Transverse colon (tissue), 4 donors: ENCODE results near the gene MYO19. TPM values are rescaled to one million over a fixed set of nuclear protein-coding genes. Genes with fewer than 3 reads are reported as not detected.

ENCODE experiments used
- DNase-seq: peaks from one replicate; pipeline ENCODE4 v3.0.0-alpha.2; 2019
- H3K27ac ChIP-seq, 4 donors: fragments of 200-600 bp; sonication (generic); 2 replicates each; pipeline ENCODE4 v1.5.1; 2016 to 2018; ENCODE audit warnings: inconsistent platforms in 4 of 4
- H3K27me3 ChIP-seq: fragments of 200-600 bp; sonication (generic); 2 replicates; pipeline ENCODE4 v1.5.1; 2017; ENCODE audit warnings: inconsistent platforms
- H3K36me3 ChIP-seq, 4 donors: fragments of 200-600 bp; sonication (generic); 2 replicates each; pipeline ENCODE4 v1.5.1; 2017 to 2019; ENCODE audit warnings: inconsistent platforms in 4 of 4
- H3K4me1 ChIP-seq, 4 donors: fragments of 200-600 bp; sonication (generic); 2 replicates each; pipeline ENCODE4 v1.5.1; 2017 to 2020; ENCODE audit warnings: inconsistent platforms in 4 of 4
- H3K4me3 ChIP-seq, 4 donors: fragments of 200-600 bp; sonication (generic); 1 replicate in 1 of 4; 2 replicates in 3 of 4; pipeline versions ENCODE4 v1.5.1 to v1.6.1; 2017 to 2019; ENCODE audit warnings: inconsistent platforms in 4 of 4
- H3K9me3 ChIP-seq, 2 donors: fragments of 200-600 bp; sonication (generic); 2 replicates each; pipeline ENCODE4 v1.5.1; 2017 to 2019; ENCODE audit warnings: inconsistent platforms in 2 of 2
- CTCF ChIP-seq, 5 experiments: fragments of 200-600 bp in 3 of 5; fragments of 450-650 bp in 2 of 5; sonication (generic) in 3 of 5; IDR thresholded peaks; 1 replicate in 2 of 5; 2 replicates in 3 of 5; pipeline ENCODE4 v1.5.1; 2016 to 2017; ENCODE audit warnings: antibody characterized with exemption in 5 of 5, inconsistent platforms in 3 of 5, mild to moderate bottlenecking in 2 of 5, moderate library complexity in 1 of 5
- EP300 ChIP-seq: sonication (generic); formaldehyde crosslinking; IDR thresholded peaks from one replicate; pipeline ENCODE4 v1.6.1; 2017; ENCODE audit warnings: antibody characterized with exemption, low read depth
- POLR2A ChIP-seq: fragments of 450-650 bp; IDR thresholded peaks from one replicate; pipeline ENCODE4 v1.6.1; 2016; ENCODE audit warnings: antibody characterized with exemption, mild to moderate bottlenecking, moderate library complexity
- POLR2AphosphoS5 ChIP-seq, 3 donors: sonication (generic); formaldehyde crosslinking; IDR thresholded peaks; one replicate each; pipeline ENCODE4 v1.6.1; 2016; ENCODE audit warnings: antibody characterized with exemption in 3 of 3
- WGBS, 2 donors: methylation state at CpG; one replicate each; pipeline ENCODE4 v1.1.5; 2018; ENCODE audit warnings: low coverage in 1 of 2; 5-methylcytosine and 5-hydroxymethylcytosine counted together
- in situ Hi-C, 4 donors: fragments of 200-750 bp; cut with MboI; loops; one replicate each; pipeline versions ENCODE4 v1.15.0 to v1.15.1; 2017; ENCODE audit warnings: low sequenced_read_pairs in 3 of 4, low pct_ligation_motif_present in 1 of 4, low pct_unique_long_range_greater_than_20kb in 1 of 4
- intact Hi-C: fragments of 100-400 bp; cut with DNase I; formaldehyde crosslinking; loops from one replicate; pipeline ENCODE4 v1.15.1; 2023; ENCODE audit warnings: low total_unique reads
- total RNA-seq, 4 donors: library from RNA; depleted of rRNA; stranded (reverse); fragments of >200 nt; gene quantifications; one replicate each; pipeline ENCODE4 v1.1.0, GENCODE V29; 2016

MYO19 gene
- total RNA-seq, 4 donors from 2014 or later = 94.2 to 230 (median 159) TPM

- DNase-seq = no peak
- Histone ChIP-seq H3K9me3 (no peaks in the 10 kb centered on the region), H3K4me1 (no peaks in the 10 kb centered on the region), H3K4me3 (no peak overlapping the region), H3K27ac (no peak overlapping the region), H3K36me3 (peaks cover 0 to 23% (median 8%) of the 10 kb centered on the region in 4 donors), H3K27me3 (no peaks in the 10 kb centered on the region)
- in situ Hi-C loops (no loop called here), intact Hi-C loops (no loop called here)
- WGBS, 2 donors = 98% methylated on average over 3 of the region's 3 CpGs; no CpG with 5 or more reads in 1 of the 2 donors
- TF ChIP-seq CTCF (IDR thresholded peaks at IDR 0.05) (no peak), POLR2AphosphoS5 (IDR thresholded peaks at IDR 0.05) (no peak), POLR2A (no peak), EP300 (no peak)
Observed at GRCh38 chr17:36501351-36501750, 33.3 kb downstream of the MYO19 start.

GRCh38 chr17:36500745-36501225 lies 33.9 kb downstream of the MYO19 start:
- H3K36me3 ChIP-seq = peaks cover 0 to 29% (median 9%) of the 10 kb centered on the region in 4 donors

GRCh38 chr17:36498560-36499300 lies 35.9 kb downstream of the MYO19 start:
- Histone ChIP-seq H3K27ac (no peak overlapping the region), H3K4me3 (no peak overlapping the region), H3K9me3 (no peaks in the 10 kb centered on the region), H3K27me3 (no peaks in the 10 kb centered on the region), H3K36me3 (peaks cover 0 to 34% (median 17%) of the 10 kb centered on the region in 4 donors), H3K4me1 (no peaks in the 10 kb centered on the region)
- no peak for DNase-seq
- intact Hi-C loops (no loop called here), in situ Hi-C loops (loop anchor here in 2 of 4 donors (25.0 kb wide), 1 partner anchor 536 kb away; no protein-coding TSS in a partner anchor)
- no peak for TF ChIP-seq POLR2AphosphoS5 (IDR thresholded peaks at IDR 0.05)
- no peak for TF ChIP-seq CTCF (IDR thresholded peaks at IDR 0.05)
- no peak for TF ChIP-seq EP300
- no peak for TF ChIP-seq POLR2A
- WGBS, 2 donors = 77 to 93% methylated on average over 4 to 7 of the region's 7 CpGs

More at GRCh38 chr17:36500745-36501225, 33.9 kb downstream of the MYO19 start:
- H3K27me3 ChIP-seq = no peaks in the 10 kb centered on the region
- intact Hi-C loops (no loop called here), in situ Hi-C loops (no loop called here)
- TF ChIP-seq EP300 (no peak), POLR2A (no peak), CTCF (IDR thresholded peaks at IDR 0.05) (no peak), POLR2AphosphoS5 (IDR thresholded peaks at IDR 0.05) (no peak)
- DNase-seq = no peak
- H3K4me1 ChIP-seq = no peaks in the 10 kb centered on the region
- H3K4me3 ChIP-seq = no peak overlapping the region
- H3K9me3 ChIP-seq = no peaks in the 10 kb centered on the region
- WGBS, 2 donors = 90 to 92% methylated on average over 2 to 15 of the region's 15 CpGs
- H3K27ac ChIP-seq = no peak overlapping the region

GRCh38 chr17:36498155-36498554 lies 36.5 kb downstream of the MYO19 start:
- 90% methylated on average over 9 of the region's 9 CpGs; no CpG with 5 or more reads in 1 of the 2 donors for WGBS, 2 donors
- Histone ChIP-seq H3K36me3 (peaks cover 0 to 36% (median 18%) of the 10 kb centered on the region in 4 donors), H3K9me3 (no peaks in the 10 kb centered on the region), H3K27ac (no peak overlapping the region), H3K27me3 (no peaks in the 10 kb centered on the region), H3K4me3 (no peak overlapping the region), H3K4me1 (no peaks in the 10 kb centered on the region)
- intact Hi-C loops (no loop called here), in situ Hi-C loops (loop anchor here in 2 of 4 donors (25.0 kb wide), 1 partner anchor 536 kb away; no protein-coding TSS in a partner anchor)
- no peak for DNase-seq
- TF ChIP-seq EP300 = no peak
